Duodenal mucosa (tissue), 2 donors: ENCODE measurements around the gene PKIB.

ENCODE experiments used
- H3K27ac ChIP-seq: one replicate; pipeline ENCODE4 v1.7.0; 2013; ENCODE audit warnings: low read depth, low read length
- H3K27me3 ChIP-seq, 2 donors: one replicate each; pipeline ENCODE4 v1.7.0; 2013; ENCODE audit warnings: low read length in 2 of 2, control low read depth in 1 of 2; ENCODE audit not compliant: insufficient read depth in 2 of 2, control insufficient read depth in 1 of 2
- H3K36me3 ChIP-seq, 2 donors: one replicate each; pipeline ENCODE4 v1.7.0; 2013; ENCODE audit warnings: low read length in 2 of 2, control low read depth in 1 of 2; ENCODE audit not compliant: insufficient read depth in 2 of 2, control insufficient read depth in 1 of 2
- H3K4me1 ChIP-seq, 2 donors: one replicate each; pipeline ENCODE4 v1.7.0; 2013; ENCODE audit warnings: low read length in 2 of 2, control low read depth in 1 of 2; ENCODE audit not compliant: insufficient read depth in 2 of 2, control insufficient read depth in 1 of 2
- H3K4me3 ChIP-seq, 2 donors: one replicate each; pipeline ENCODE4 v1.7.0; 2013; ENCODE audit warnings: low read length in 2 of 2, low read depth in 1 of 2
- H3K9ac ChIP-seq, 2 donors: one replicate each; pipeline ENCODE4 v1.7.0; 2013; ENCODE audit warnings: low read length in 2 of 2, low read depth in 1 of 2
- H3K9me3 ChIP-seq, 2 donors: one replicate each; pipeline ENCODE4 v1.7.0; 2013; ENCODE audit warnings: low read length in 2 of 2, control low read depth in 1 of 2; ENCODE audit not compliant: control insufficient read depth in 1 of 2

The PKIB gene

DNA sequence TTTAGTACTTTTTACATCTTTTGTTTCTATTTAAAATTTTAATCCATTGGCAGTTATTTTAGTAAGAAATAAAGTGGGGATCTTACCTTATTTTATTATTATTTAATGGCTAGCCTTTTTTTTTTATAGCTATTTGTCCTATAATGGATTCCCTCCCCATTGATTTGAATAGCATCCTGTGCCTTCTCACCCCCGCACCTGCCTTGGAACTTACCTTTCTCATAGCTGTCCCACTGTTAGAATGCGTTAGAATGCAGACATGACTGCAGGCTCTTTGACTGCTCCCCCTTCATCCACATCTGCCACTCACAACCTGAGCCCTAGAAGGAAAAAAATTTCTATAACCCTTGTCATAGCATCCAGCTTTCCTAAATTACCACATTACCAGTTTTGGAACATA is 9.1 kb downstream of the PKIB start:
- Histone ChIP-seq H3K27ac (no peak overlapping the region), H3K9ac (no peak overlapping the region), H3K9me3 (no peaks in the 10 kb centered on the region), H3K4me3 (no peak overlapping the region), H3K36me3 (no peaks in the 10 kb centered on the region), H3K4me1 (no peaks in the 10 kb centered on the region), H3K27me3 (peaks cover 0 to 4% of the 10 kb centered on the region in 2 donors)

DNA sequence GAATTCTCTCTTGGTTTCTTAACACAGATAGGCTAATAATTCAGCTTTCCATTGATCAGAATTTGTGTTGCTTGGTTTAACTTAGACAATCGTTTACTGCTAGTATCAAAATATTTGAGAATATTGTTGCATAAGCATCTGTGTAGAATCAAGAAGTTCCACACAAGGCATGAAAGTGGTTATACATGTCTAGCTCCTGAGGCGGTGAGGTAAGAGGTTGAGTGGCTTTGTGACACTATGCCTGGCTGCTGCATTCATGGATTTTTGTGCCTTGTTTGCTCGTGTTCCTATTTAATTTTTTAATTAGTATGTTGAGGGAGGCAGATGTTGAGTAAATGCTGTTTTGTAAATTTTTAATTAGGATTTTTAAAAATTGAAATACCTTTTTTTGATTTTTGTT is 10.2 kb downstream of the PKIB start:
- Histone ChIP-seq H3K27me3 (peaks cover 0 to 4% of the 10 kb centered on the region in 2 donors), H3K27ac (no peak overlapping the region), H3K9me3 (no peaks in the 10 kb centered on the region), H3K4me3 (no peak overlapping the region), H3K9ac (no peak overlapping the region), H3K4me1 (no peaks in the 10 kb centered on the region), H3K36me3 (no peaks in the 10 kb centered on the region)

DNA sequence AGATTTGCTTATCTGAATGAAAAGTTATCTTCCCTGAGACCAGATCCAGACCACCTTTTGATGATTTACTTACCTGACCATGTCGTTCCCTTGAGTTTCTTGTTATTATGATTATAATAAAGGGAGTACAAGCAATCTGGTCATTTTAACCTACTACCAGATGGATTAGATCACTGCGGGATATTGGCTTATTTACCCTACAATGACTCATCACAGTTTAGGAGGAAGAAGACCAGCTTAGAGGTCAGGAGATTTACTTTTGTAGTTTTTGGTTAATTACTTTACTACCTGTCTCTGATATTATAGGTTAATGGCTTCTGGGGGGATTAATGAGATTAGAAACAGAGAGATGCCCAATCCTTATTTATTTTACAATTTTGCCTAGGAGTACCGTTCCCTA is 10.7 kb downstream of the PKIB start:
- Histone ChIP-seq H3K9ac (no peak overlapping the region), H3K27ac (no peak overlapping the region), H3K4me1 (no peaks in the 10 kb centered on the region), H3K4me3 (no peak overlapping the region), H3K36me3 (no peaks in the 10 kb centered on the region), H3K9me3 (no peaks in the 10 kb centered on the region), H3K27me3 (peaks cover 0 to 4% of the 10 kb centered on the region in 2 donors)

DNA sequence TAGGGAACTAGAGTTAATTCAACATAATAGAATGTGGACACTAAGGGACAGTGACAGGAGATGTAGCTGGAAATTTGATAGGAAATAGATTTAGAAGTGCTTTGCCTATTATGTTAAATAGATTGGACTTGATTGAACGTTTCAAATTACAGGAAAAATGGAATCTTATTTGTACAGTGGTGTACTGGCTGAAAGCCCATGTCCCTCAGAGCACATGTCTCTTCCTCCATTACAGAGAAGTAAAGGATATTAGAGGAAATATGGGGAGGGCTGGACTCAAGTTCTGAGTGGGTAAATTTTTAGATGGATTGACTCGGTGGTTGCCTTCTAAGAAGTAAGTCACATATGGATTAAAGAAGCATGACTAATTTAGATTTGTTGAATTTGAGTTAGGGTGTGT is 11.4 kb downstream of the PKIB start:
- Histone ChIP-seq H3K27me3 (peaks cover 0 to 4% of the 10 kb centered on the region in 2 donors), H3K4me3 (no peak overlapping the region), H3K9ac (no peak overlapping the region), H3K9me3 (no peaks in the 10 kb centered on the region), H3K4me1 (no peaks in the 10 kb centered on the region), H3K36me3 (no peaks in the 10 kb centered on the region), H3K27ac (no peak overlapping the region)

DNA sequence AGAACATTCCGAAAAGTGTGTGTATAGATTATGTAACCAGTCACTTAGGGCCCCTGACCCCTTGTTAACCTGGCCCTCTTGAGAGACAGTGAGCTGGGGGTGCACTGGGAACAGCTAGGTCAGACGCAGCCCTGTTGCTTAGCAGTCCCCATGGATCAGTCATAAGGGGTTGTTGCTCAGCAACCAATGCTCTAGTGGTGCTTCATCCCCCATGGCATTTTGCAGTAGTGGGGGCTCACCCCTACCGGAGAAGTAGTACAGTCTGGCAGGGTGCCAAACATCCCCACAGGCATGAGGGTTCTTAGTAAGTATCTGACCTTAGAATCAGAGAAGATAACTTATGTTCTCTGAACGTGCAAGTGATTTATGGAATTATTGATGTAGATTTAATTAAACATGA is 12.3 kb downstream of the PKIB start:
- Histone ChIP-seq H3K9ac (no peak overlapping the region), H3K4me3 (no peak overlapping the region), H3K9me3 (no peaks in the 10 kb centered on the region), H3K4me1 (no peaks in the 10 kb centered on the region), H3K27me3 (peaks cover 0 to 4% of the 10 kb centered on the region in 2 donors), H3K36me3 (no peaks in the 10 kb centered on the region), H3K27ac (no peak overlapping the region)

DNA sequence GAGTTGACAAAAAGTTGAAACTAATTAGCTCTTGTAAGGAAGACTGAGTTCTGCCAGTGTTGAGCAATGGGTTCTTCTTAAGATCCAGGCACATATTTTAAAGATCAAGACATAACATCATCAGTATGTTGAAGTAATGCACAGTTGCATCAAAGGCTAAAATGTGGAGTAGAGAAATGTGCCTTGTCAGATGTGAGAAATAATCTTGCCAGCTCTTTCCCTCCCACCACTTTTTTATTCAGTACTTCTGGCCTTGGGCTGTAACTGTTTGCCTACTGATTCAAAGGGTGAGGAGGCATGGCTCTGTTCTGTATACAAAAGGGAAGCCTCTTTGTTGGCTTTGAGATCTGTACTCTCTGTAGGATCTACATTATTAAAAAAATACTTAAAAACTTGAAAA is 13.1 kb downstream of the PKIB start:
- H3K27ac ChIP-seq = no peak overlapping the region
- no peak overlapping the region for H3K4me3 ChIP-seq
- no peaks in the 10 kb centered on the region for H3K36me3 ChIP-seq
- no peak overlapping the region for H3K9ac ChIP-seq
- H3K4me1 ChIP-seq = no peaks in the 10 kb centered on the region
- H3K27me3 ChIP-seq = peaks cover 0 to 4% of the 10 kb centered on the region in 2 donors
- no peaks in the 10 kb centered on the region for H3K9me3 ChIP-seq

DNA sequence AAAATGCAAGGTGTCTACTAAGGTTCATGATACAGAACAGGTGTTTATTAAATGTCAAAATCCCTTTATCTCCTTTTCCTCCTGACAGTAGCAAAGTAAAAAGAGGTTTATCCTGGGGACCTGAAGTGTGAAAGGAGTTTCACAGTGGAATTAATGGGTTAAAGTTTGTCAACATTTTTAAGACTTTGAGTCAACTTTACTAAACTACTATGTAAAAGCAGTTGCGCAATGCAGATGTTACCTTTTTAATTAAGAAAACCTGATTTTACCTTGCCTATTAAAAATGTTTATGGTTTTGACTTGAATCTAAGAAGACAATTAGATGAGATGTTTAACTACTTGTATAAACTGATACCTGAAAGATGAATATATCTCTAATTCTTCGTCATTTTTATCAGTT is 14.6 kb downstream of the PKIB start:
- Histone ChIP-seq H3K9ac (no peak overlapping the region), H3K36me3 (no peaks in the 10 kb centered on the region), H3K9me3 (no peaks in the 10 kb centered on the region), H3K27me3 (peaks cover 0 to 4% of the 10 kb centered on the region in 2 donors), H3K4me3 (no peak overlapping the region), H3K27ac (no peak overlapping the region), H3K4me1 (no peaks in the 10 kb centered on the region)

DNA sequence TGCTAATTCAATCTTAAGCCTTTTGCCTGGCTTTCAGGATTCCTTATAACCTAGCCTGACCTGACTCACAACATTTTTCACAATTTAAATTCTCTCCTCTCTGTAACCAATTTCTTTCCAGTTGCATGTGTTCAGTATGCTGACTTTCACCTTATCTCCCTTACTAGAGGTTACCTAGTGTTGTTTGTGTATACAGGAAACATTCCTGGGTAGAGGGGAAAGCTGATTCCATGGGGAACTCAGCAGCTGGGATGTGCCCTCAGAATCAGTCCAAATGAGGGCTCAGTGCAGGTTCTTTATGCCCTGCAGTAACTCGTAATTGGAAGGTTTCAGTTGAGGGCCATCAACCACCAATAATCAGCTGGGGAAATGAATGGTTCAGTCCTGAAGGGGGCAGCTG is 18.5 kb downstream of the PKIB start:
- H3K9me3 ChIP-seq = no peaks in the 10 kb centered on the region
- no peaks in the 10 kb centered on the region for H3K4me1 ChIP-seq
- no peaks in the 10 kb centered on the region for H3K27me3 ChIP-seq
- H3K36me3 ChIP-seq = no peaks in the 10 kb centered on the region
- no peak overlapping the region for H3K9ac ChIP-seq
- H3K4me3 ChIP-seq = no peak overlapping the region
- H3K27ac ChIP-seq = no peak overlapping the region

DNA sequence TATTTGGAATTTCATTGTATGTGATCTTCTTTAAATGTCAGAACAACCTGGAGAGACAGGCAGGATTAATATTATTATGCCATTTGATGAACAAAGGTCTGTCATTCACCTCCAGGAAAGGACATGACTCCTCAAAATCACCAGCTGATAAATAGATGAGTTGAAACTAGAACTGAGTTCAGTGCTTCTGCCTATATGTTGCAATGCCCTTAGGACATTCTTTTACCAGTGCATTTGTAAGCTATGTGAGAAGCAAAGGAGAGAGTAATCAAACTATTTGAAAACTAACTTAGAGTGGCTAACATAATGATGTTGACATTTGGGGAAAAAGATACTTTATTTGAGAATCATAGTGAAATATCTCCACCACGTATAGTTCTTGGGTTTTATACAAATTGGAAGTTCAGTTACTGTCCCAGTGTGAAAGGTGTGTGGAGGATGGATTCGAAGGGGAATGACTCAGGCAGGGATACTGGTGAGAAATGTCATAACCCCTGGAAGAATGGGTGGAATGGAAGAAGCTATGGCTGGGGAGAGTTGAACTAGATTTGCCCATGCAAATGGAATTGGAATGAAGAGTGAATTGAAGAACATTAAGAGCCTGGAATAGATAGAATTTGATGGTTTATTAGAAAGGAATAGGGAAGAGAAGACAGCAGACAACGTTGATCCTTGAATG is 21.5 kb downstream of the PKIB start:
- Histone ChIP-seq H3K4me3 (no peak overlapping the region), H3K9ac (no peak overlapping the region), H3K4me1 (no peaks in the 10 kb centered on the region), H3K9me3 (no peaks in the 10 kb centered on the region), H3K36me3 (no peaks in the 10 kb centered on the region), H3K27ac (no peak overlapping the region), H3K27me3 (no peaks in the 10 kb centered on the region)

DNA sequence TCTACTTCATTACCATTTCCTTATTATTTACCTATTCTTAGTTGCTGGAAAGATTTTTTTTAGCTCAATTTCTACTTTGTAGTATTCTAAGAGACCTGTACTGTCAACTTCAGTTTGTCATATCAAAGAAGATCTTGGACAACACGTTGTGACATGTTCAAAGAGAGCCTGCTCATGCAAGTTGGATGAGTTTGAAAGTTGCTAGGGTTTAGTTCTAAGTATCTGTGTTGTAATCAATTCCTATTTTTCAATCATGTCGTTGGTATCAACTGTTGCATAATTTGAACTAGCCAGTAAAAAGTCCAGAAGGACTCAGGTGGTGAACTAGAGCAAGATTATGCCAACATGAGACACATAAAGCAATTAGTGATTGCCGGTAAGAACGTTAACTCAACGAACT is 30.2 kb downstream of the PKIB start:
- Histone ChIP-seq H3K9me3 (no peaks in the 10 kb centered on the region), H3K4me3 (no peak overlapping the region), H3K9ac (no peak overlapping the region), H3K27ac (no peak overlapping the region), H3K4me1 (peaks cover 0 to 4% of the 10 kb centered on the region in 2 donors), H3K27me3 (no peaks in the 10 kb centered on the region), H3K36me3 (no peaks in the 10 kb centered on the region)

DNA sequence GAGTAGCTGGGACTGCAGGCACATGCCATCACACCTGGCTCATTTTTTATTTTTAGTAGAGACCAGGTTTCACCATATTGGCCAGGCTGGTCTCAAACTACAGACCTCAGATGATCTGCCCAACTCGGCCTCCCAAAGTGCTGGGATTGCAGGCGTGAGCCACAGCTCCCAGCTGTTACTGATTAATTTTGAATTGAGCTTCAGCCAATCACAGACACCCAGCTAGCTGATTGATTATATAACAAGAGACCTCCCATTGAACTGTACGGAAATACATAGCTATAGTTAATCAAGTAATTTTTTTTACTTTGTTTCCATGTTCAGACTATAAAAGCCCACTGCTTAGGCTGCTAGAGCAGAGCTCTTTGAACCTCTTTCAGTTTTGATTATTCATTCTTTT is 31.6 kb downstream of the PKIB start:
- Histone ChIP-seq H3K36me3 (no peaks in the 10 kb centered on the region), H3K27ac (no peak overlapping the region), H3K9ac (no peak overlapping the region), H3K27me3 (no peaks in the 10 kb centered on the region), H3K4me3 (no peak overlapping the region), H3K9me3 (no peaks in the 10 kb centered on the region), H3K4me1 (peaks cover 0 to 6% of the 10 kb centered on the region in 2 donors)
